B cell (primary cell): ENCODE data around the gene PHACTR3. TPM values are rescaled to one million over a fixed set of nuclear protein-coding genes. Genes with fewer than 3 reads are reported as not detected.

Experiments used
- ATAC-seq: fragments of 200-7000 bp; cut with Tn5 transposase; one replicate; pipeline ENCODE4 v1.10.0; 2021; ENCODE audit warnings: low read depth, mild to moderate bottlenecking, moderate number of reproducible peaks, moderate library complexity
- CTCF ChIA-PET: fragments of 350-600 bp; sonication (Branson Sonifier 250); formaldehyde crosslinking; loops from one replicate; lab custom pipeline; 2021; ENCODE audit warnings: antibody characterized with exemption, inconsistent platforms; lab: Charles Lee
- POLR2A ChIA-PET: fragments of 350-600 bp; sonication (Branson Sonifier 250); formaldehyde crosslinking; loops from one replicate; lab custom pipeline; 2021; ENCODE audit warnings: antibody characterized with exemption; lab: Charles Lee
- DNase-seq: peaks from one replicate; pipeline ENCODE4 v3.0.0; 2013
- H2AFZ ChIP-seq: 2 replicates; pipeline ENCODE4 v1.6.1; 2012; ENCODE audit warnings: mild to moderate bottlenecking, low read depth, low read length; ENCODE audit not compliant: insufficient read depth, poor library complexity, severe bottlenecking
- H3K27ac ChIP-seq, 2 donors: 1 replicate in 1 of 2; 2 replicates in 1 of 2; pipeline ENCODE4 v1.5.1; 2012 to 2013; ENCODE audit warnings: low read length in 2 of 2, mild to moderate bottlenecking in 2 of 2, moderate library complexity in 1 of 2
- H3K27me3 ChIP-seq, 4 experiments: fragments of 200-600 bp in 1 of 4; sonication (generic) in 1 of 4; replicated peaks in 1 of 4; 1 replicate in 2 of 4; 2 replicates in 2 of 4; pipeline versions ENCODE4 v1.6.1 to v1.7.0; 2013 to 2016; ENCODE audit warnings: low read length in 3 of 4, mild to moderate bottlenecking in 2 of 4, mixed read lengths in 1 of 4, moderate library complexity in 1 of 4; ENCODE audit not compliant: insufficient read depth in 4 of 4, control insufficient read depth in 3 of 4; ENCODE audit errors: control extremely low read depth in 1 of 4
- H3K36me3 ChIP-seq, 2 experiments: replicated peaks in 1 of 2; 1 replicate in 1 of 2; 2 replicates in 1 of 2; pipeline versions ENCODE4 v1.6.1 to v1.7.1; 2013; ENCODE audit warnings: low read length in 1 of 2; ENCODE audit not compliant: insufficient read depth in 2 of 2, control insufficient read depth in 1 of 2; ENCODE audit errors: control extremely low read depth in 1 of 2, extremely low read depth in 1 of 2
- H3K4me1 ChIP-seq, 2 donors: fragments of 200-600 bp in 1 of 2; sonication (generic) in 1 of 2; 1 replicate in 1 of 2; 2 replicates in 1 of 2; pipeline versions ENCODE4 v1.5.1 to v1.6.1; 2013 to 2017; ENCODE audit warnings: low read length in 2 of 2; ENCODE audit not compliant: control insufficient read depth in 2 of 2, insufficient read depth in 2 of 2
- H3K4me2 ChIP-seq: replicated peaks from 2 replicates; pipeline ENCODE3; 2012; ENCODE audit warnings: mild to moderate bottlenecking, low read depth, low read length; ENCODE audit not compliant: poor library complexity, severe bottlenecking
- H3K4me3 ChIP-seq, 5 experiments: fragments of 200-600 bp in 1 of 5; sonication (generic) in 1 of 5; 1 replicate in 3 of 5; 2 replicates in 2 of 5; pipeline versions ENCODE4 v1.5.1 to v1.7.0; 2011 to 2016; ENCODE audit warnings: low read length in 4 of 5, mild to moderate bottlenecking in 4 of 5, low read depth in 2 of 5, control low read depth in 1 of 5, moderate library complexity in 1 of 5; ENCODE audit not compliant: insufficient read depth in 1 of 5; ENCODE audit errors: control extremely low read depth in 1 of 5, extremely low read depth in 1 of 5
- H3K79me2 ChIP-seq: fragments of 200-600 bp; sonication (generic); one replicate; pipeline ENCODE4 v1.6.0; 2016; ENCODE audit warnings: low read length; ENCODE audit not compliant: control insufficient read depth, insufficient read depth
- H3K9ac ChIP-seq: fragments of 200-600 bp; sonication (generic); 2 replicates; pipeline ENCODE4 v1.6.1; 2017; ENCODE audit warnings: mild to moderate bottlenecking, low read length, moderate library complexity
- H3K9me3 ChIP-seq, 3 donors: one replicate each; pipeline versions ENCODE4 v1.6.1 to v1.7.1; 2013; ENCODE audit warnings: low read length in 2 of 3; ENCODE audit not compliant: control insufficient read depth in 2 of 3, insufficient read depth in 1 of 3; ENCODE audit errors: control extremely low read depth in 1 of 3
- H4K20me1 ChIP-seq: 2 replicates; pipeline ENCODE4 v1.6.0; 2012; ENCODE audit warnings: mild to moderate bottlenecking, low read length; ENCODE audit not compliant: insufficient read depth, control insufficient read depth, poor library complexity, severe bottlenecking
- H3K27ac Mint-ChIP-seq: one replicate; pipeline ENCODE4 v1.8.0; 2021; ENCODE audit warnings: mixed read lengths
- H3K27me3 Mint-ChIP-seq: one replicate; pipeline ENCODE4 v1.8.0; 2021; ENCODE audit warnings: mixed read lengths
- H3K4me1 Mint-ChIP-seq: one replicate; pipeline ENCODE4 v1.8.0; 2021; ENCODE audit warnings: mixed read lengths
- H3K4me3 Mint-ChIP-seq: one replicate; pipeline ENCODE4 v1.8.0; 2021; ENCODE audit warnings: mixed read lengths
- H3K9me3 Mint-ChIP-seq: one replicate; pipeline ENCODE4 v1.8.0; 2022; ENCODE audit warnings: mixed read lengths; ENCODE audit not compliant: insufficient read depth
- CTCF ChIP-seq: fragments of 200-600 bp; IDR thresholded peaks from one replicate; pipeline ENCODE4 v1.8.0; 2022; ENCODE audit warnings: antibody characterized with exemption, mild to moderate bottlenecking
- EZH2 ChIP-seq: IDR thresholded peaks from 2 replicates; pipeline ENCODE4 v1.6.1; 2012; ENCODE audit warnings: borderline replicate concordance, low read depth, mild to moderate bottlenecking, moderate library complexity, low read length; ENCODE audit not compliant: insufficient read depth, poor library complexity, severe bottlenecking
- WGBS: methylation state at CpG from one replicate; pipeline ENCODE4 v1.1.5; 2013; ENCODE audit warnings: missing lambda C conversion rate; ENCODE audit not compliant: insufficient coverage; 5-methylcytosine and 5-hydroxymethylcytosine counted together
- intact Hi-C: fragments of 100-400 bp; cut with micrococcal nuclease; formaldehyde crosslinking; loops from one replicate; pipeline ENCODE4 v1.10.0; 2022
- polyA plus RNA-seq: library from polyadenylated mRNA; depleted of rRNA; stranded (reverse); fragments of >200 nt; gene quantifications from 2 replicates; pipeline ENCODE4 v1.2.3, GENCODE V29; 2012
- total RNA-seq, 2 donors: library from RNA; stranded (reverse); fragments of 120-200 nt in 1 of 2; gene quantifications; 1 replicate in 1 of 2; 2 replicates in 1 of 2; pipeline versions ENCODE4 v1.2.3 to v1.2.4, GENCODE V29; 2013 to 2022

Gene PHACTR3
- total and polyA plus RNA-seq, 2 donors (not counting 1 experiment from before 2014, with no cell fraction given): not detected

GRCh38 chr20:59725476-59726280 is 121.3 kb downstream of the PHACTR3 start:
- no peak overlapping the region for H3K4me2 ChIP-seq
- intact Hi-C loops: no loop called here
- H3K9me3 Mint-ChIP-seq: no peaks in the 10 kb centered on the region
- TF ChIP-seq CTCF (no peak), EZH2 (no peak)
- WGBS: 89% methylated on average over 8 of the region's 8 CpGs
- no peaks in the 10 kb centered on the region for H4K20me1 ChIP-seq
- peaks cover 0 to 11% (median 0%) of the 10 kb centered on the region in 3 donors for H3K9me3 ChIP-seq
- DNase-seq (no peak), ATAC-seq (no peak)
- no peaks in the 10 kb centered on the region for H3K36me3 ChIP-seq
- H3K4me1 ChIP-seq: no peaks in the 10 kb centered on the region
- H3K27ac Mint-ChIP-seq: no peak overlapping the region
- no peak overlapping the region for H2AFZ ChIP-seq
- H3K79me2 ChIP-seq: no peaks in the 10 kb centered on the region
- no peaks in the 10 kb centered on the region for H3K4me1 Mint-ChIP-seq
- H3K9ac ChIP-seq: no peak overlapping the region
- no peak overlapping the region for H3K4me3 Mint-ChIP-seq
- H3K4me3 ChIP-seq: no peak overlapping the region
- no peak overlapping the region for H3K27ac ChIP-seq
- H3K27me3 Mint-ChIP-seq: peaks cover 8% of the 10 kb centered on the region
- CTCF ChIA-PET: no interaction called here
- H3K27me3 ChIP-seq: no peaks in the 10 kb centered on the region
- POLR2A ChIA-PET: no interaction called here

GRCh38 chr20:59726281-59726595 is 121.9 kb downstream of the PHACTR3 start:
- H3K4me1 Mint-ChIP-seq: no peaks in the 10 kb centered on the region
- no CpG with 5 or more reads among the region's 3 CpGs for WGBS
- Histone ChIP-seq H3K27me3 (no peaks in the 10 kb centered on the region), H4K20me1 (no peaks in the 10 kb centered on the region), H3K27ac (no peak overlapping the region), H3K4me2 (no peak overlapping the region), H2AFZ (no peak overlapping the region), H3K4me1 (no peaks in the 10 kb centered on the region), H3K79me2 (no peaks in the 10 kb centered on the region), H3K4me3 (no peak overlapping the region), H3K9me3 (peaks cover 0 to 11% (median 0%) of the 10 kb centered on the region in 3 donors), H3K36me3 (no peaks in the 10 kb centered on the region), H3K9ac (no peak overlapping the region)
- no peak for DNase-seq
- TF ChIP-seq CTCF (no peak), EZH2 (no peak)
- H3K27me3 Mint-ChIP-seq: peaks cover 7% of the 10 kb centered on the region
- CTCF ChIA-PET: no interaction called here
- H3K27ac Mint-ChIP-seq: no peak overlapping the region
- H3K9me3 Mint-ChIP-seq: no peaks in the 10 kb centered on the region
- ATAC-seq: no peak
- POLR2A ChIA-PET: no interaction called here
- intact Hi-C loops: no loop called here
- H3K4me3 Mint-ChIP-seq: no peak overlapping the region
